ENCODE measurements around the gene DSG3.

Gene DSG3

DNA sequence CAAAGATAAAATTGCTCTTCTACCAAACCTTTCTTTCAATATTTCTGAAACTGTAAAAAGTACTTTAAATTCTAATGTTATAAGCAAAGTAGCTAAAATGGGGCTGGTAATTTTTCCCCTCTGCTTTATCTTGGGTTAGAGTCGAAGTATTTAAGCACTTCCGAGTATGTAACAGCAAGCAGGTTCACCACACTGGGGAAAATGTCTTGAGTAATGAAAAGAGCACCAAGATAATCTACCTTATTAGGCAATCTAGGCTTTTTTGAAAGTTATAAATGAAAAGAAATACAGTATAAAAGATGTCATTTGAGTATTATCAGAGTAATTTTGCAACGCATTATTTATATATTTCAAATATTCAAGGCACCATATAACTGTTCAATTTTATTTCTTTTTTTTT is 687 bp upstream of the DSG3 start:
- TF ChIP-seq SIN3A (IDR thresholded peaks at IDR 0.05; ENCODE audit: borderline replicate concordance, insufficient read depth, low read length) (no peak), FOXP2 (optimal IDR thresholded peaks at IDR 0.05; ENCODE audit: borderline replicate concordance, extremely low read depth, extremely low read length, insufficient read depth) (no peak), POLR2AphosphoS5 (IDR thresholded peaks at IDR 0.05; ENCODE audit: low read depth, low read length) (no peak), TAF1 (IDR thresholded peaks at IDR 0.05; ENCODE audit: borderline replicate concordance, insufficient read depth, low read length) (no peak)
- TF ChIP-seq, protein P1, sequence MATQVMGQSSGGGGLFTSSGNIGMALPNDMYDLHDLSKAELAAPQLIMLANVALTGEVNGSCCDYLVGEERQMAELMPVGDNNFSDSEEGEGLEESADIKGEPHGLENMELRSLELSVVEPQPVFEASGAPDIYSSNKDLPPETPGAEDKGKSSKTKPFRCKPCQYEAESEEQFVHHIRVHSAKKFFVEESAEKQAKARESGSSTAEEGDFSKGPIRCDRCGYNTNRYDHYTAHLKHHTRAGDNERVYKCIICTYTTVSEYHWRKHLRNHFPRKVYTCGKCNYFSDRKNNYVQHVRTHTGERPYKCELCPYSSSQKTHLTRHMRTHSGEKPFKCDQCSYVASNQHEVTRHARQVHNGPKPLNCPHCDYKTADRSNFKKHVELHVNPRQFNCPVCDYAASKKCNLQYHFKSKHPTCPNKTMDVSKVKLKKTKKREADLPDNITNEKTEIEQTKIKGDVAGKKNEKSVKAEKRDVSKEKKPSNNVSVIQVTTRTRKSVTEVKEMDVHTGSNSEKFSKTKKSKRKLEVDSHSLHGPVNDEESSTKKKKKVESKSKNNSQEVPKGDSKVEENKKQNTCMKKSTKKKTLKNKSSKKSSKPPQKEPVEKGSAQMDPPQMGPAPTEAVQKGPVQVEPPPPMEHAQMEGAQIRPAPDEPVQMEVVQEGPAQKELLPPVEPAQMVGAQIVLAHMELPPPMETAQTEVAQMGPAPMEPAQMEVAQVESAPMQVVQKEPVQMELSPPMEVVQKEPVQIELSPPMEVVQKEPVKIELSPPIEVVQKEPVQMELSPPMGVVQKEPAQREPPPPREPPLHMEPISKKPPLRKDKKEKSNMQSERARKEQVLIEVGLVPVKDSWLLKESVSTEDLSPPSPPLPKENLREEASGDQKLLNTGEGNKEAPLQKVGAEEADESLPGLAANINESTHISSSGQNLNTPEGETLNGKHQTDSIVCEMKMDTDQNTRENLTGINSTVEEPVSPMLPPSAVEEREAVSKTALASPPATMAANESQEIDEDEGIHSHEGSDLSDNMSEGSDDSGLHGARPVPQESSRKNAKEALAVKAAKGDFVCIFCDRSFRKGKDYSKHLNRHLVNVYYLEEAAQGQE (IDR thresholded peaks at IDR 0.05; ENCODE audit: insufficient read depth in 1 of 2, low read depth in 2 of 2, low read length in 2 of 2) = no peak

DNA sequence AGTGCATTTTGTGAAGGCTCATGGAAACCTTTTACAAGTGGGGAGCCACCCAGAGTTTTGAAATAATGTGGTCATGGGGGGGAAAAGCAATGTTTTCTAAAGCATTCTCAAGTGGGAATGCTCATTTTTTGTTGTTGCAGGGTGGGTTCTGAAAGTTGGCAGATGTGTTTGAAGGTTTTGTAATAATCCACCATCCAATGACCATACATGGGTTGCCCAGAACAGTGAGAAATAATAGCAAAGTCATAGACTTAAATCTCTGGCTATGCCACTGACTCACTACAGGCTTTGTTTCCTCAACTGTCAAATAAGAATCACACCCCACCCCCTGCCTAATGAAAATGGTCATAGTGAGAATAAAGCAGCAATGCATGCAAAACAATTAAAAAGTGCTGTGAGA is 2.9 kb downstream of the DSG3 start:
- TF ChIP-seq, protein P1 (IDR thresholded peaks at IDR 0.05; ENCODE audit: insufficient read depth in 1 of 2, low read depth in 2 of 2, low read length in 2 of 2) = no peak
- TF ChIP-seq TAF1 (IDR thresholded peaks at IDR 0.05; ENCODE audit: borderline replicate concordance, insufficient read depth, low read length) (no peak), POLR2AphosphoS5 (IDR thresholded peaks at IDR 0.05; ENCODE audit: low read depth, low read length) (no peak), FOXP2 (optimal IDR thresholded peaks at IDR 0.05; ENCODE audit: borderline replicate concordance, extremely low read depth, extremely low read length, insufficient read depth) (no peak), SIN3A (IDR thresholded peaks at IDR 0.05; ENCODE audit: borderline replicate concordance, insufficient read depth, low read length) (no peak)

DNA sequence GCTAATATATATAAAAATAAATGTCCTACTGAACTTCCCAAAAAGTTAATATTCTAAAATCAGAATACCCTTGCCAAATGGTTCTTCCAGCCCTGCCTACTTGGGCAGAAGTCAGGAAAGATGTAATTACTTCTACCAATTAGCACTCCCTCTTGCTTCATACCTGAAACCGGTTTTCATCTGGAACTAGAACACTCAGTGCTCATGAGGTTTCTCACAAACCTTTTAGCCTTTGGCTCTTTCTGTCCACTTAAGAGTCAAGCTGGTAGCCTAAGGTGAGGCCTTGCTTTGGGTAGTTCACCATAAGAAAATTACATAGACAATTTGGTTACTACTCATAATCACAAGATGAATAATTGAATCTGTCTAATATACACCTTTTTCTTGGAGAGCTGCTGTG is 4.1 kb downstream of the DSG3 start:
- no peak for TF ChIP-seq TAF1 (IDR thresholded peaks at IDR 0.05; ENCODE audit: borderline replicate concordance, insufficient read depth, low read length)
- TF ChIP-seq SIN3A (IDR thresholded peaks at IDR 0.05; ENCODE audit: borderline replicate concordance, insufficient read depth, low read length) = no peak
- TF ChIP-seq FOXP2 (optimal IDR thresholded peaks at IDR 0.05; ENCODE audit: borderline replicate concordance, extremely low read depth, extremely low read length, insufficient read depth) = no peak
- TF ChIP-seq, protein P1 (IDR thresholded peaks at IDR 0.05; ENCODE audit: insufficient read depth in 1 of 2, low read depth in 2 of 2, low read length in 2 of 2) = no peak
- no peak for TF ChIP-seq POLR2AphosphoS5 (IDR thresholded peaks at IDR 0.05; ENCODE audit: low read depth, low read length)

DNA sequence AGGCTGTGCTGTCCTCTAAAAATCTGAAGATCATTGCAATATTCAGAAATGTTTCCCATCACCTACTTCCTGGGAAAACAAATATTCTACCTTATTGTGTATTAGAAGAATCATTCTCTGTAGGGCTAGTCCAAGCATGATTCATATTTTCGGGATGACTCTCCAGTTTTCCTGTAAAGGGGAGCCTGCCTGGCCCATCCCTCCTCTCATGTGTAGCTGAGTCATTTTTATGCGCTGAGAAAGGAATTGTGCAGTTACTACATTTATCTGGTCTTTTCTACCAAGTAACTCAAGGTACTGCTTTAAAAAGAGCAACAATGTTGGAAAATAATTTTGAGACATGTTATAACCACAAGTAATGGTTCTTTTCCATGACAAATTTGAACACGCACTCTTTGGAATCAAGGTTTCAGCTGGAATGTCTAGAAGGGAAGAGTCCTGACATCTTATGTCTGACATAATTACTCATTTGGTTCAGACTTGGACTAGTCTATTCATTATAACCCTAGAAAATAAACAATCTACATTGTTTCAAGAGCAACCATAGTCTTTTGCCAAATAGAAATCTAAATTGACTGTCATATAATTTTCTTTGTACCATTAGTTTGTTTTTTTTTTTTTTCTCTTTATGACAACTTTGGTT is 6.6 kb downstream of the DSG3 start:
- no peak for TF ChIP-seq POLR2AphosphoS5 (IDR thresholded peaks at IDR 0.05; ENCODE audit: low read depth, low read length)
- TF ChIP-seq, protein P1 (IDR thresholded peaks at IDR 0.05; ENCODE audit: insufficient read depth in 1 of 2, low read depth in 2 of 2, low read length in 2 of 2) = no peak
- no peak for TF ChIP-seq SIN3A (IDR thresholded peaks at IDR 0.05; ENCODE audit: borderline replicate concordance, insufficient read depth, low read length)
- TF ChIP-seq FOXP2 (optimal IDR thresholded peaks at IDR 0.05; ENCODE audit: borderline replicate concordance, extremely low read depth, extremely low read length, insufficient read depth) = no peak
- no peak for TF ChIP-seq TAF1 (IDR thresholded peaks at IDR 0.05; ENCODE audit: borderline replicate concordance, insufficient read depth, low read length)

All from PFSK-1 (cell line).